ENCODE results near the gene TTLL11. TPM values are rescaled to one million over a fixed set of nuclear protein-coding genes. Genes with fewer than 3 reads are reported as not detected.
A peak's percentile ranks its signal among the peaks of the same experiment; 100 is the strongest.

Gene TTLL11
- total RNA-seq, 4 donors from 2014 or later, result 12.3 to 20.5 (median 15.3) TPM

DNA sequence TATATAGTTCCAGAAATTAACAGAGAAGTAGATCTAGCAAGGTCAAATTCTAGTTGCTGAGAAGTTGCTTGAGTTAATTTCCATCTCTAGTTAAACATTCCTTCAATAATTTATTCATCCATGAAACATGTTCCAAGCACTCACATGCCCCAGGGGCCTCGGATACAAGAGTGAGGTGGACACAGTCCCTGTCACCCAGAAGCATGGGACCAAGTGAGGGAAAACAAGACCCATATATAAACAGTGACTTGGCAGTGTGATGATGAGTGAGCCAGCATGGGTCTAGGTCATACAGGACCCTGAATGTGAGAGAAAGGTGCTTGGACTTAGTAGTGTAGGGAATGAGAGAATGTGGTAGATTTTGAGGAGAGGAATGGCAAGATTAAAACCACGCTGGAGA is 216.9 kb downstream of the TTLL11 start:
- Histone ChIP-seq H3K27me3 (no peaks in the 10 kb centered on the region), H3K36me3 (no peaks in the 10 kb centered on the region), H3K4me1 (peaks cover 13 to 14% of the 10 kb centered on the region in 2 donors), H3K4me3 (no peak overlapping the region), H3K9me3 (no peaks in the 10 kb centered on the region), H3K27ac (peak overlapping the region; percentile 42 to 78 (median 70))
- TF ChIP-seq POLR2A (IDR thresholded peaks at IDR 0.05), result no peak
- no peak for TF ChIP-seq CTCF (IDR thresholded peaks at IDR 0.05 in 4 of 5, conservative IDR thresholded peaks at IDR 0.05 in 1 of 5)
- peak in 1 of 2 donors; percentile 4 for ATAC-seq
- in situ Hi-C loops (cut with MboI; ENCODE audit: low sequenced_read_pairs in 4 of 4) (no loop called here), intact Hi-C loops (cut with DNase I; ENCODE audit: low total_unique reads) (loop anchor here (5.0 kb wide), 1 partner anchor 111 kb away; no protein-coding TSS in a partner anchor)
- DNase-seq, result no peak

DNA sequence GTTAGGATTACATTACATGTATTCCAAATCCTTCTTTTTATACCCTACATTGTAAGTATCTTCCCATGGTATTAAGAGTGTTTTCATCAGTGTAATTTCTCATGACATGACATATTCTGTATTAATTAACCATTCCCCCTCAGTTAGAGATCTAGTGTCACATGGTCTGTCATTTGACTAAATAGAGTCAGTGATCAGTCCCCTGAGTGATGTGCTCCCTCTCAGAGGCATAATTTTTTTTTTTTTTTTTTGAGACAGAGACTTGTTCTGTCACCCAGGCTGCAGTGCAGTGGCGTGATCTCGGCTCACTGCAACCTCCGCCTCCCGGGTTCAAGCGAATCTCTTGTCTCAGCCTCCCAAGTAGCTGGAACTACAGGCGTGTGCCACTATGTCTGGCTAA is 218.6 kb downstream of the TTLL11 start:
- Histone ChIP-seq H3K27me3 (no peaks in the 10 kb centered on the region), H3K27ac (no peak overlapping the region), H3K9me3 (no peaks in the 10 kb centered on the region), H3K4me3 (no peak overlapping the region), H3K4me1 (peaks cover 13 to 14% of the 10 kb centered on the region in 2 donors), H3K36me3 (peaks cover 0 to 6% of the 10 kb centered on the region in 2 donors)
- in situ Hi-C loops (cut with MboI; ENCODE audit: low sequenced_read_pairs in 4 of 4), result no loop called here
- DNase-seq (no peak), ATAC-seq (no peak)
- no peak for TF ChIP-seq CTCF (IDR thresholded peaks at IDR 0.05 in 4 of 5, conservative IDR thresholded peaks at IDR 0.05 in 1 of 5)
- TF ChIP-seq POLR2A (IDR thresholded peaks at IDR 0.05), result no peak
- intact Hi-C loops (cut with DNase I; ENCODE audit: low total_unique reads), result no loop called here

GRCh38 chr9:121871431-121872025 is 221.6 kb downstream of the TTLL11 start:
- Histone ChIP-seq H3K27ac (no peak overlapping the region), H3K27me3 (no peaks in the 10 kb centered on the region), H3K4me1 (peaks cover 4 to 13% of the 10 kb centered on the region in 2 donors), H3K4me3 (no peak overlapping the region), H3K36me3 (peaks cover 0 to 6% of the 10 kb centered on the region in 2 donors), H3K9me3 (no peaks in the 10 kb centered on the region)
- in situ Hi-C loops (cut with MboI; ENCODE audit: low sequenced_read_pairs in 4 of 4), result no loop called here
- DNase-seq, result no peak
- ATAC-seq, result no peak
- intact Hi-C loops (cut with DNase I; ENCODE audit: low total_unique reads), result no loop called here
- no peak for TF ChIP-seq POLR2A (IDR thresholded peaks at IDR 0.05)
- TF ChIP-seq CTCF (IDR thresholded peaks at IDR 0.05 in 4 of 5, conservative IDR thresholded peaks at IDR 0.05 in 1 of 5), result no peak

DNA sequence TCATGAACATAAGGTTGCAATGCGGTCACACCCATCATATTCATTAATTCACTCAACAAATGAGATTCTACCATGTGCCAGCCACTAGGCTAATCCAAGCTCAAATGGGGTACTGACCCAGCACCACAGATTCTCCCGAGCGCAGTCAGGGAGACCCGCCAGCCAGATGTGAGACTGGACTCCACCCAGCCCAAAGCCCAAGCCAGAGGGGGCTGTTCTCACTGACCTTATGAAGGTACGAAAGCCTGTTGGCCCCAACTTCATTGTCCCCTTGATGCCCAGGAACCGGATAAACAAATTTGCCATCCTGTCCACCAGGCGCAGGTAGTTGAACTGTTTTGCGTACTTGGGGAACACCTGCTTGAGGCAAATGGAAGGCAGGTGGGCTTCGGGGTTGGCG is 222.8 kb downstream of the TTLL11 start:
- Histone ChIP-seq H3K9me3 (no peaks in the 10 kb centered on the region), H3K4me3 (no peak overlapping the region), H3K27me3 (no peaks in the 10 kb centered on the region), H3K4me1 (peaks cover 0 to 8% of the 10 kb centered on the region in 2 donors), H3K36me3 (peaks cover 0 to 6% of the 10 kb centered on the region in 2 donors), H3K27ac (no peak overlapping the region)
- intact Hi-C loops (cut with DNase I; ENCODE audit: low total_unique reads) (no loop called here), in situ Hi-C loops (cut with MboI; ENCODE audit: low sequenced_read_pairs in 4 of 4) (no loop called here)
- TF ChIP-seq POLR2A (IDR thresholded peaks at IDR 0.05), result no peak
- no peak for TF ChIP-seq CTCF (IDR thresholded peaks at IDR 0.05 in 4 of 5, conservative IDR thresholded peaks at IDR 0.05 in 1 of 5)
- ATAC-seq (no peak), DNase-seq (no peak)
